Prostate gland (tissue), 2 donors: ENCODE measurements around the gene CSRP1. TPM values are rescaled to one million over a fixed set of nuclear protein-coding genes. Genes with fewer than 3 reads are reported as not detected.

Experiments used
- DNase-seq: peaks from one replicate; pipeline ENCODE4 v3.0.0-alpha.2; 2019; ENCODE audit warnings: low spot score
- H3K27ac ChIP-seq, 2 donors: fragments of 200-600 bp; sonication (generic); 2 replicates each; pipeline ENCODE4 v1.5.1; 2017 to 2019
- H3K27me3 ChIP-seq: fragments of 200-600 bp; sonication (generic); replicated peaks from 2 replicates; pipeline ENCODE4 v1.5.1; 2019; ENCODE audit not compliant: insufficient read depth
- H3K36me3 ChIP-seq, 2 donors: fragments of 200-600 bp; sonication (generic); 1 replicate in 1 of 2; 2 replicates in 1 of 2; pipeline versions ENCODE4 v1.5.1 to v1.8.1; 2017 to 2019
- H3K4me1 ChIP-seq: fragments of 200-600 bp; sonication (generic); replicated peaks from 2 replicates; pipeline ENCODE4 v1.5.1; 2019
- H3K4me3 ChIP-seq, 2 donors: fragments of 200-600 bp; sonication (generic); 2 replicates each; pipeline ENCODE4 v1.5.1; 2017 to 2019
- H3K9me3 ChIP-seq: fragments of 200-600 bp; sonication (generic); 2 replicates; pipeline ENCODE4 v1.5.1; 2017
- CTCF ChIP-seq, 4 experiments: fragments of 200-600 bp in 2 of 4; fragments of 450-650 bp in 2 of 4; sonication (generic) in 2 of 4; IDR thresholded peaks; 1 replicate in 3 of 4; 2 replicates in 1 of 4; pipeline ENCODE4 v1.5.1; 2016 to 2019; ENCODE audit warnings: antibody characterized with exemption in 4 of 4, mild to moderate bottlenecking in 2 of 4, moderate library complexity in 2 of 4
- POLR2A ChIP-seq: fragments of 450-650 bp; IDR thresholded peaks from one replicate; pipeline ENCODE4 v1.6.1; 2016; ENCODE audit warnings: antibody characterized with exemption, mild to moderate bottlenecking
- POLR2AphosphoS5 ChIP-seq: sonication (generic); formaldehyde crosslinking; IDR thresholded peaks from one replicate; pipeline ENCODE4 v1.6.1; 2017; ENCODE audit warnings: antibody characterized with exemption
- WGBS: methylation state at CpG from one replicate; pipeline ENCODE4 v1.1.5; 2018; 5-methylcytosine and 5-hydroxymethylcytosine counted together
- intact Hi-C: fragments of 100-400 bp; cut with DNase I; formaldehyde crosslinking; loops from one replicate; pipeline ENCODE4 v1.14.2; 2022
- total RNA-seq, 2 donors: library from RNA; depleted of rRNA; stranded (reverse); fragments of >200 nt; gene quantifications; one replicate each; pipeline ENCODE4 v1.1.0, GENCODE V29; 2016

The CSRP1 gene
- total RNA-seq, 2 donors from 2014 or later, result 1,117 to 1,634 TPM

- Histone ChIP-seq H3K4me1 (peaks cover 2% of the 10 kb centered on the region), H3K4me3 (no peak overlapping the region), H3K27ac (peak overlapping the region; percentile 17 to 91), H3K36me3 (peaks cover 5 to 18% of the 10 kb centered on the region in 2 donors), H3K9me3 (no peaks in the 10 kb centered on the region), H3K27me3 (no peaks in the 10 kb centered on the region)
- 26% methylated on average over 3 of the region's 3 CpGs for WGBS
- intact Hi-C loops, result no loop called here
- TF ChIP-seq POLR2A (no peak), CTCF (IDR thresholded peaks at IDR 0.05) (no peak), POLR2AphosphoS5 (no peak)
- no peak for DNase-seq
Measured at GRCh38 chr1:201486187-201486586, 20.7 kb downstream of the CSRP1 start.

GRCh38 chr1:201485184-201485774 lies 21.6 kb downstream of the CSRP1 start:
- no peak for DNase-seq
- no peaks in the 10 kb centered on the region for H3K9me3 ChIP-seq
- intact Hi-C loops, result no loop called here
- H3K27ac ChIP-seq, result peak overlapping the region; percentile 2 to 91
- H3K4me1 ChIP-seq, result no peaks in the 10 kb centered on the region
- H3K27me3 ChIP-seq, result no peaks in the 10 kb centered on the region
- TF ChIP-seq CTCF (IDR thresholded peaks at IDR 0.05) (no peak), POLR2A (no peak), POLR2AphosphoS5 (no peak)
- H3K36me3 ChIP-seq, result peaks cover 5 to 18% of the 10 kb centered on the region in 2 donors
- H3K4me3 ChIP-seq, result no peak overlapping the region
- WGBS, result 91% methylated on average over 4 of the region's 4 CpGs

GRCh38 chr1:201483373-201483949 lies 23.5 kb downstream of the CSRP1 start:
- Histone ChIP-seq H3K27ac (peak overlapping the region in 1 of 2 donors; percentile 29), H3K9me3 (no peaks in the 10 kb centered on the region), H3K4me3 (no peak overlapping the region), H3K36me3 (peaks cover 5 to 18% of the 10 kb centered on the region in 2 donors), H3K27me3 (no peaks in the 10 kb centered on the region), H3K4me1 (no peaks in the 10 kb centered on the region)
- 97% methylated on average over 4 of the region's 4 CpGs for WGBS
- DNase-seq, result no peak
- TF ChIP-seq POLR2AphosphoS5 (no peak), POLR2A (no peak), CTCF (IDR thresholded peaks at IDR 0.05) (no peak)
- intact Hi-C loops, result no loop called here

GRCh38 chr1:201482755-201483154 lies 24.2 kb downstream of the CSRP1 start:
- Histone ChIP-seq H3K9me3 (no peaks in the 10 kb centered on the region), H3K27ac (peak overlapping the region; percentile 70 to 75), H3K4me1 (no peaks in the 10 kb centered on the region), H3K27me3 (no peaks in the 10 kb centered on the region), H3K36me3 (peaks cover 5 to 18% of the 10 kb centered on the region in 2 donors), H3K4me3 (no peak overlapping the region)
- whole genome bisulfite sequencing, result 61% methylated on average over 5 of the region's 5 CpGs
- DNase-seq, result no peak
- TF ChIP-seq POLR2A, result no peak
- TF ChIP-seq POLR2AphosphoS5, result no peak
- no peak for TF ChIP-seq CTCF (IDR thresholded peaks at IDR 0.05)
- intact Hi-C loops, result loop anchor here (1.0 kb wide), 1 partner anchor 30 kb away; no protein-coding TSS in a partner anchor
